Naive B cell (primary cell): ENCODE results near the gene ZNF84. TPM values are rescaled to one million over a fixed set of nuclear protein-coding genes. Genes with fewer than 3 reads are reported as not detected.

ENCODE experiments used
- ATAC-seq, 2 donors: fragments of 150-1000 bp; cut with Tn5 transposase; 2 replicates each; pipeline ENCODE4 v1.10.0; 2021; ENCODE audit warnings: low read depth in 2 of 2, mild to moderate bottlenecking in 2 of 2, moderate library complexity in 2 of 2
- DNase-seq: peaks from one replicate; pipeline ENCODE4 v3.0.0; 2022
- H3K27ac Mint-ChIP-seq, 6 donors: one replicate each; pipeline ENCODE4 v1.8.0; 2020 to 2022; ENCODE audit warnings: mild to moderate bottlenecking in 6 of 6, mixed read lengths in 6 of 6, moderate library complexity in 5 of 6, inconsistent platforms in 2 of 6
- H3K27me3 Mint-ChIP-seq, 3 donors: one replicate each; pipeline ENCODE4 v1.8.0; 2021 to 2022; ENCODE audit warnings: mixed read lengths in 3 of 3, mild to moderate bottlenecking in 1 of 3
- H3K36me3 Mint-ChIP-seq, 2 donors: one replicate each; pipeline ENCODE4 v1.8.0; 2020 to 2022; ENCODE audit warnings: mixed read lengths in 2 of 2, inconsistent platforms in 1 of 2, mild to moderate bottlenecking in 1 of 2
- H3K4me1 Mint-ChIP-seq, 3 donors: one replicate each; pipeline ENCODE4 v1.8.0; 2020 to 2022; ENCODE audit warnings: mixed read lengths in 3 of 3, inconsistent platforms in 1 of 3, mild to moderate bottlenecking in 1 of 3, moderate library complexity in 1 of 3
- H3K4me3 Mint-ChIP-seq, 8 donors: one replicate each; pipeline ENCODE4 v1.8.0; 2020 to 2022; ENCODE audit warnings: mild to moderate bottlenecking in 8 of 8, mixed read lengths in 8 of 8, moderate library complexity in 8 of 8, inconsistent platforms in 2 of 8
- H3K9me3 Mint-ChIP-seq, 7 donors: one replicate each; pipeline ENCODE4 v1.8.0; 2020 to 2022; ENCODE audit warnings: mixed read lengths in 7 of 7, mild to moderate bottlenecking in 5 of 7, inconsistent platforms in 2 of 7, moderate library complexity in 1 of 7
- polyA plus RNA-seq, 6 donors: library from polyadenylated mRNA; unstranded; fragments of 300-500 nt; fragmentation: Illumina TruSeq; gene quantifications; one replicate each; pipeline ENCODE4 v1.2.3, GENCODE V29; 2021; ENCODE audit warnings: low read depth in 6 of 6

Gene ZNF84
- polyA plus RNA-seq, 6 donors from 2014 or later = 15.7 to 27.2 (median 20.7) TPM

DNA sequence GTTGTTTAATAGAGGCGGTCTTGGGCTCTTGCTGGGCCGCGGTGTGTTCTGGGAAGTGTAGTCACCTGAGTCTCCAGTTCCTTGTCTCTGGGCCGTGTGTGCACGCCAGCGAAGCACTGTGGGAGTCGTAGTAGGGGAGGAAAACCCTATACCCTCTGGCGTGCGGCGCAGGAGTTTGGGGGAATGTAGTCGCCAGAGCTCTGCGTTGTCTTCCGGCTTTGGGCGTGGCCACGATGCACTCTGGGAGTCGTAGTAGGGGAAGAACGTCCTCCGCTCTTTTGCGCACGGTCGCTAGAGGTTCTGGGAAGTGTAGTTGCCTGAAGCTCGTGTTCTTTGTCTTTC lies 42.7 kb downstream of the ZNF84 start:
- Mint-ChIP-seq H3K27me3 (no peaks in the 10 kb centered on the region), H3K27ac (no peak overlapping the region), H3K4me1 (peaks cover 0 to 19% (median 0%) of the 10 kb centered on the region in 3 donors), H3K9me3 (peaks cover 19 to 66% (median 57%) of the 10 kb centered on the region in 7 donors), H3K36me3 (peaks cover 28 to 42% of the 10 kb centered on the region in 2 donors), H3K4me3 (no peak overlapping the region)
- ATAC-seq (peak; percentile 66 to 68), DNase-seq (no peak)

DNA sequence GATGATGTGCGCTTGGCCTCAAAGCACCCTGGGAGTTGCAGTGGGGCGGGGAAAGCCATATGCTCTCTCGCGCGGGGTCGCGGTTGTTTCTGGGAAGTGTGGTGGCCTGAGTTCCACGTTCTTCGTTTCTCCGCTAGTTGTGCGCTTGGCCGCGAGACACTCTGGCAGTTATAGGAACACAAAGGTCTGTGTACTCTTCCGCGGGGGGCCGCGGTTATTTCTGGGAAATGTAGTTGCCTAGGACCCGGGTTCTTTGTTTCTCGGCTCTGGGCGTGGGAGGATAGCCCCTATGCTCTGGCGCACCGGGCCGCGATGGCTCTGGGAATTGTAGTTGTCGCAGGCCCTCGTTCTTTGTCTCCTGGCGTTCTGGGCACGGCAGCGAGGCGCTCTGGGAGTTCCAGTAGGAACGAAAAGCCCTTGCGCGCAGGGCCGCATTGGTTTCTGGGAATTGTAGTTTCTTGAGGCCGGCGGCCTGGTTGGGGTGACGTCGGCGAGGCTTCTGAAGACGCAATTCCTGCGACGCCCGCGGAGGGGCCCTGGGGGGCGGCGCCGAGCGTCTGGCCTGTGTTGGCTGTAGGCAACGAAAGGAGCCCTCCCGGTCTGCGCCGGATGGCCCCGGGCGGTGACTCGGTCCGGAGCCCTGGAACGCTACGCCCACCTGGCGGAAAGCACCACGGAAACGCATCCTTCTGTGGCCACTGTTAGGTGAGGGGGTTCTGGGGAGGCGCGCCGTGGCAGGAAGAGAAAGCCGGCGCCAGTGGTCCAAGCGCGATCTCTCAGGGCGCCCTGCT lies 43.3 kb downstream of the ZNF84 start, which contains the start of gene ZNF140:
ZNF140 (plus strand) TSS at position 556 of the 791 bp plus-strand sequence. CDS start 398 bp downstream, outside the sequence.
- ATAC-seq (peak; percentile 68), DNase-seq (peak; percentile 97)
- Mint-ChIP-seq H3K27ac (no peak within 1 kb of the TSS), H3K4me1 (peaks cover 0 to 19% (median 0%) of the 10 kb centered on the region in 3 donors), H3K27me3 (no peaks in the 10 kb centered on the region), H3K36me3 (peaks cover 34 to 47% of the 10 kb centered on the region in 2 donors), H3K9me3 (peaks cover 18 to 68% (median 57%) of the 10 kb centered on the region in 7 donors), H3K4me3 (no peak within 1 kb of the TSS)

GRCh38 chr12:133081159-133081780 lies 44.0 kb downstream of the ZNF84 start:
- ATAC-seq = no peak
- Mint-ChIP-seq H3K36me3 (peaks cover 38 to 48% of the 10 kb centered on the region in 2 donors), H3K4me3 (no peak overlapping the region), H3K9me3 (peaks cover 18 to 70% (median 58%) of the 10 kb centered on the region in 7 donors), H3K27me3 (no peaks in the 10 kb centered on the region), H3K27ac (no peak overlapping the region), H3K4me1 (peaks cover 0 to 19% (median 0%) of the 10 kb centered on the region in 3 donors)
- DNase-seq = no peak

GRCh38 chr12:133083345-133083744 lies 46.0 kb downstream of the ZNF84 start:
- no peak for ATAC-seq
- Mint-ChIP-seq H3K4me3 (peak overlapping the region in 3 of 8 donors; percentile 24 to 80 (median 41)), H3K27ac (no peak overlapping the region), H3K9me3 (peaks cover 15 to 68% (median 55%) of the 10 kb centered on the region in 7 donors), H3K27me3 (no peaks in the 10 kb centered on the region), H3K4me1 (peaks cover 0 to 19% (median 5%) of the 10 kb centered on the region in 3 donors), H3K36me3 (peaks cover 45 to 47% of the 10 kb centered on the region in 2 donors)
- no peak for DNase-seq

GRCh38 chr12:133105620-133106019 lies 68.3 kb downstream of the ZNF84 start:
- no peak overlapping the region for H3K4me3 Mint-ChIP-seq
- H3K4me1 Mint-ChIP-seq = no peaks in the 10 kb centered on the region
- H3K27me3 Mint-ChIP-seq = no peaks in the 10 kb centered on the region
- H3K27ac Mint-ChIP-seq = no peak overlapping the region
- ATAC-seq (no peak), DNase-seq (no peak)
- peaks cover 51 to 68% of the 10 kb centered on the region in 2 donors for H3K36me3 Mint-ChIP-seq
- peaks cover 12 to 98% (median 91%) of the 10 kb centered on the region in 7 donors for H3K9me3 Mint-ChIP-seq

DNA sequence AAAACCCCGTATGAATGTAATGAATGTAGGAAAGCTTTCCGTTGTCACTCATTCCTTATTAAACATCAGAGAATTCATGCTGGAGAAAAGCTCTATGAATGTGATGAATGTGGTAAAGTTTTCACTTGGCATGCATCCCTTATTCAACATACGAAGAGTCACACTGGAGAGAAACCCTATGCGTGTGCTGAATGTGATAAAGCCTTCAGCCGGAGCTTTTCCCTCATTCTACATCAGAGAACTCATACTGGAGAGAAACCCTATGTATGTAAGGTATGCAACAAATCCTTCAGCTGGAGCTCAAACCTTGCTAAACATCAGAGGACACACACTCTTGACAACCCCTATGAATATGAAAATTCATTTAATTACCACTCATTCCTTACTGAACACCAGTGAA lies 68.9 kb downstream of the ZNF84 start:
- H3K9me3 Mint-ChIP-seq = peaks cover 12 to 98% (median 91%) of the 10 kb centered on the region in 7 donors
- ATAC-seq (no peak), DNase-seq (no peak)
- H3K4me1 Mint-ChIP-seq = no peaks in the 10 kb centered on the region
- H3K27ac Mint-ChIP-seq = no peak overlapping the region
- peaks cover 45 to 65% of the 10 kb centered on the region in 2 donors for H3K36me3 Mint-ChIP-seq
- no peaks in the 10 kb centered on the region for H3K27me3 Mint-ChIP-seq
- H3K4me3 Mint-ChIP-seq = no peak overlapping the region

DNA sequence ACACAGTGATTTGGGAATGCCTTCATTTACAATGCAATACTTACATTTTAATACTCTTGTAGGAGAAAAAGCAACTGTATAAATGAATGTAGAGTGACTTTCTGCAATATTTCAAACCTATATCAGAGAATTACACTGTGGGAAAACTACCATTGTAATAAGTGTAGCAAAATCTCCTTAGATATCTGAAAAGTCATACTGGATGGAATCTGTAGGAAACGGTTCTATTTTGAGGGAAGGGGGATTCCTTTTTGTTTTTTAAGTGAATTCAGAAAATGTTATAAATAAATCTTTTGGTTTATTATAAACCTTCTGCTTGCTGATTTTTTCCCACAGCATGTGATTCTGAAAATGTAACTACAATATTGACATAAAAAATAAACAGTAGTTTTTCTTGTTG lies 69.8 kb downstream of the ZNF84 start:
- ATAC-seq (no peak), DNase-seq (no peak)
- Mint-ChIP-seq H3K36me3 (peaks cover 42 to 62% of the 10 kb centered on the region in 2 donors), H3K9me3 (peaks cover 11 to 97% (median 88%) of the 10 kb centered on the region in 7 donors), H3K27me3 (no peaks in the 10 kb centered on the region), H3K4me1 (no peaks in the 10 kb centered on the region), H3K27ac (no peak overlapping the region), H3K4me3 (no peak overlapping the region)

DNA sequence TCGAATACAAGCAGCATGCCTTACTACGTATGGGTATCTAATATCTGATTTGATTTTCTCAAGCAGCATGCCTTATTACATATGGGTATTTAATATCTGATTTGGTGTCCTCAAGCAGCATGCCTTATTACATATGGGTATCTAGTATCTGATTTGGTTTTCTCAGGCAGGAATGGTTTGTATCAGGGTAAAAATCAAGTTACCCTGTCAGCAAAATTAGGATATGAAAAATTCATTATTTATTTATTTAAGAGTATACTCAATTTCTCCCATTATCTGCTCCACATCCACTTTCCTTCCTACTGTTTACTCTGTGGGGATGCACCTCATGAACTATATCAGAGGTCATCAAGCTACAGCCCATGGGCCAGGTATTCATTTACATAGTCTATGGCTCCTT lies 70.8 kb downstream of the ZNF84 start:
- no peaks in the 10 kb centered on the region for H3K4me1 Mint-ChIP-seq
- H3K27me3 Mint-ChIP-seq = no peaks in the 10 kb centered on the region
- peaks cover 12 to 95% (median 86%) of the 10 kb centered on the region in 7 donors for H3K9me3 Mint-ChIP-seq
- DNase-seq (no peak), ATAC-seq (no peak)
- H3K27ac Mint-ChIP-seq = no peak overlapping the region
- peaks cover 35 to 55% of the 10 kb centered on the region in 2 donors for H3K36me3 Mint-ChIP-seq
- no peak overlapping the region for H3K4me3 Mint-ChIP-seq

Other genes starting within 250 kb of the ZNF84 start
- 10 to 100 TPM in 1 of 6 donors, 1 to 10 TPM in 4, under 1 TPM in 1; 0.17 to 13.6 (median 4.8) TPM for gene GOLGA3, start 208.6 kb upstream of the ZNF84 start, polyA plus RNA-seq
- 10 to 100 TPM; 15.3 to 27.8 (median 21.1) TPM for gene CHFR, start 149.9 kb upstream of the ZNF84 start, polyA plus RNA-seq
- gene ZNF605, start 81.2 kb upstream of the ZNF84 start, polyA plus RNA-seq = 1 to 10 TPM in 5 of 6 donors, under 1 TPM in 1; 1.00 to 3.9 (median 2.1) TPM
- 10 to 100 TPM; 13.3 to 29.2 (median 17.9) TPM for gene ZNF26, start 51.1 kb upstream of the ZNF84 start, polyA plus RNA-seq
- gene ZNF140, start 43.4 kb downstream of the ZNF84 start, polyA plus RNA-seq = 10 to 100 TPM; 21.1 to 32.6 (median 28.3) TPM
- 1 to 10 TPM in 1 of 6 donors, under 1 TPM in 5; 0.18 to 1.5 (median 0.91) TPM for gene ZNF891, start 92.8 kb downstream of the ZNF84 start, polyA plus RNA-seq
- gene ZNF10, start 93.1 kb downstream of the ZNF84 start, polyA plus RNA-seq = 10 to 100 TPM in 5 of 6 donors, 1 to 10 TPM in 1; 8.3 to 25.5 (median 20.9) TPM
- gene ZNF268, start 144.0 kb downstream of the ZNF84 start, polyA plus RNA-seq = 10 to 100 TPM in 5 of 6 donors, 1 to 10 TPM in 1; 8.0 to 29.0 (median 18.8) TPM
- gene ANHX, start 198.4 kb downstream of the ZNF84 start, polyA plus RNA-seq = not detected